M059J (cell line): ENCODE data around the gene SOCS3. TPM values are rescaled to one million over a fixed set of nuclear protein-coding genes. Genes with fewer than 3 reads are reported as not detected.

ENCODE experiments used
- DNase-seq: peaks from one replicate; pipeline ENCODE4 v3.0.0-alpha.2; 2012; ENCODE audit warnings: low read depth
- total RNA-seq: library from RNA; depleted of rRNA; stranded (reverse); fragments of >200 nt; shearing (Covaris generic); gene quantifications from 2 replicates; pipeline ENCODE4 v1.2.3, GENCODE V29; 2014; rRNA removed

The SOCS3 gene
- total RNA-seq, result 26.6 and 39.3 TPM in 2 replicates

GRCh38 chr17:78359997-78360370, at the start of gene SOCS3:
TSS of gene SOCS3 (minus strand) at chr17:78360077. CDS start at chr17:78359095, 982 bp downstream.
- DNase-seq, result peak; percentile 96

GRCh38 chr17:78409191-78409928, 49.5 kb upstream of the SOCS3 start:
- DNase-seq, result no peak

GRCh38 chr17:78408476-78409050, 48.7 kb upstream of the SOCS3 start:
- no peak for DNase-seq

- DNase-seq, result no peak
Measured at GRCh38 chr17:78407387-78408000, 47.6 kb upstream of the SOCS3 start.

- no peak for DNase-seq
Measured at GRCh38 chr17:78406920-78407319, 47.0 kb upstream of the SOCS3 start.

- no peak for DNase-seq
Measured at GRCh38 chr17:78406396-78406795, 46.5 kb upstream of the SOCS3 start.

GRCh38 chr17:78403822-78404221, 43.9 kb upstream of the SOCS3 start:
- DNase-seq, result no peak

- DNase-seq, result no peak
Measured at GRCh38 chr17:78401891-78402290, 42.0 kb upstream of the SOCS3 start.

GRCh38 chr17:78401246-78401645, 41.4 kb upstream of the SOCS3 start:
- peak; percentile 27 for DNase-seq

GRCh38 chr17:78400581-78401240, 40.8 kb upstream of the SOCS3 start:
- no peak for DNase-seq

GRCh38 chr17:78399693-78400144, 39.8 kb upstream of the SOCS3 start:
- DNase-seq, result no peak

GRCh38 chr17:78399028-78399692, 39.3 kb upstream of the SOCS3 start:
- DNase-seq, result no peak

GRCh38 chr17:78398390-78398789, 38.5 kb upstream of the SOCS3 start:
- no peak for DNase-seq

- DNase-seq, result no peak
Measured at GRCh38 chr17:78397681-78398101, 37.8 kb upstream of the SOCS3 start.

- DNase-seq, result no peak
Measured at GRCh38 chr17:78396441-78397337, 36.8 kb upstream of the SOCS3 start.

GRCh38 chr17:78395155-78395554, 35.3 kb upstream of the SOCS3 start:
- DNase-seq, result no peak

GRCh38 chr17:78394209-78394608, 34.3 kb upstream of the SOCS3 start:
- no peak for DNase-seq

GRCh38 chr17:78393575-78393974, 33.7 kb upstream of the SOCS3 start:
- DNase-seq, result no peak

- DNase-seq, result no peak
Measured at GRCh38 chr17:78392295-78392694, 32.4 kb upstream of the SOCS3 start.

GRCh38 chr17:78391843-78392242, 32.0 kb upstream of the SOCS3 start:
- DNase-seq, result peak; percentile 93

GRCh38 chr17:78391051-78391431, 31.2 kb upstream of the SOCS3 start:
- no peak for DNase-seq
